A673 (cell line): Measurements from ENCODE around the gene PAQR7. TPM values are rescaled to one million over a fixed set of nuclear protein-coding genes. Genes with fewer than 3 reads are reported as not detected.

Experiments used
- BruUV-seq: library from RNA; stranded (reverse); fragments of 400-500 nt; replicated peaks from 2 replicates; lab custom pipeline; 2021; lab: Mats Ljungman, UMichigan
- CTCF ChIA-PET: fragments of 300-600 bp; sonication (Branson Sonifier 250); formaldehyde crosslinking; loops from one replicate; lab custom pipeline; 2022; ENCODE audit warnings: antibody characterized with exemption; lab: Charles Lee
- POLR2A ChIA-PET: fragments of 300-600 bp; sonication (Branson Sonifier 250); formaldehyde crosslinking; loops from one replicate; lab custom pipeline; 2022; ENCODE audit warnings: antibody characterized with exemption; ENCODE audit not compliant: low non-redundant PET; lab: Charles Lee
- DNase-seq: peaks from one replicate; pipeline ENCODE4 v3.0.0-alpha.2; 2015; ENCODE audit warnings: low spot score
- H3K27ac ChIP-seq: fragments of 200-600 bp; sonication (generic); 2 replicates; pipeline ENCODE4 v1.5.1; 2016; ENCODE audit warnings: mixed run types, low read depth, mild to moderate bottlenecking, mixed read lengths, antibody characterized with exemption, low read length; ENCODE audit not compliant: poor library complexity, severe bottlenecking
- H3K27me3 ChIP-seq: fragments of 200-600 bp; sonication (generic); replicated peaks from 2 replicates; pipeline ENCODE4 v1.6.1; 2017; ENCODE audit warnings: mixed run types, low read depth, mild to moderate bottlenecking, mixed read lengths, antibody characterized with exemption, low read length; ENCODE audit not compliant: insufficient read depth, poor library complexity
- H3K36me3 ChIP-seq: fragments of 200-600 bp; sonication (generic); 2 replicates; pipeline ENCODE4 v1.6.1; 2016; ENCODE audit warnings: mixed run types, mild to moderate bottlenecking, mixed read lengths, antibody characterized with exemption, low read length; ENCODE audit not compliant: insufficient read depth, poor library complexity, severe bottlenecking
- H3K4me1 ChIP-seq: fragments of 200-600 bp; sonication (generic); 2 replicates; pipeline ENCODE4 v1.6.1; 2017; ENCODE audit warnings: mixed run types, mild to moderate bottlenecking, mixed read lengths, antibody characterized with exemption, low read length; ENCODE audit not compliant: insufficient read depth, poor library complexity, severe bottlenecking
- H3K4me3 ChIP-seq: fragments of 200-600 bp; sonication (generic); 2 replicates; pipeline ENCODE4 v1.5.1; 2016; ENCODE audit warnings: low read depth, mixed run types, mild to moderate bottlenecking, mixed read lengths, low read length; ENCODE audit not compliant: poor library complexity, severe bottlenecking
- H3K9me3 ChIP-seq: fragments of 200-600 bp; sonication (generic); 2 replicates; pipeline ENCODE4 v1.6.1; 2016; ENCODE audit warnings: mixed run types, low read depth, mild to moderate bottlenecking, mixed read lengths, antibody characterized with exemption, low read length; ENCODE audit not compliant: poor library complexity, severe bottlenecking
- CTCF ChIP-seq: fragments of 300-800, 200-600 bp; sonication (generic); conservative IDR thresholded peaks from 2 replicates; pipeline ENCODE4 v1.5.1; 2017; ENCODE audit warnings: low read depth, mild to moderate bottlenecking, antibody characterized with exemption, low read length, moderate library complexity, mixed read lengths
- EZH2 ChIP-seq: fragments of 200-600 bp; sonication (generic); IDR thresholded peaks from 2 replicates; pipeline ENCODE4 v1.6.1; 2017; ENCODE audit warnings: borderline replicate concordance, low read depth, mild to moderate bottlenecking, mixed read lengths, antibody characterized with exemption, low read length; ENCODE audit not compliant: poor library complexity, severe bottlenecking
- intact Hi-C: fragments of 100-400 bp; cut with micrococcal nuclease; formaldehyde crosslinking; loops from one replicate; pipeline ENCODE4 v1.10.0; 2022; ENCODE audit not compliant: unreplicated experiment
- total RNA-seq: library from RNA; stranded (reverse); gene quantifications from 2 replicates; pipeline ENCODE4 v1.2.3, GENCODE V29; 2021

Gene PAQR7
- total RNA-seq, 1 experiment from 2014 or later: 2.9 TPM

GRCh38 chr1:25875856-25876692, 566 bp upstream of the PAQR7 start:
- no peak overlapping the region for H3K27ac ChIP-seq
- no peaks in the 10 kb centered on the region for H3K9me3 ChIP-seq
- H3K4me3 ChIP-seq: peak overlapping the region; percentile 54
- no peaks in the 10 kb centered on the region for H3K27me3 ChIP-seq
- ChIA-PET CTCF (no interaction called here), POLR2A (no interaction called here)
- intact Hi-C loops: no loop called here
- H3K36me3 ChIP-seq: no peaks in the 10 kb centered on the region
- DNase-seq: no peak
- no peak for TF ChIP-seq EZH2
- no peak for TF ChIP-seq CTCF
- no TSS peak for BruUV-seq
- H3K4me1 ChIP-seq: peaks cover 7% of the 10 kb centered on the region

- H3K36me3 ChIP-seq: no peaks in the 10 kb centered on the region
- TF ChIP-seq CTCF (no peak), EZH2 (no peak)
- no peaks in the 10 kb centered on the region for H3K27me3 ChIP-seq
- H3K27ac ChIP-seq: no peak overlapping the region
- POLR2A ChIA-PET: interaction anchor here (0.6 kb wide), 1 partner anchor 55 kb away, joined by 3 read pairs; the partner anchor contains the start of gene MTFR1L
- no TSS peak for BruUV-seq
- intact Hi-C loops: no loop called here
- CTCF ChIA-PET: no interaction called here
- no peaks in the 10 kb centered on the region for H3K9me3 ChIP-seq
- H3K4me3 ChIP-seq: peak overlapping the region; percentile 54
- no peak for DNase-seq
- peaks cover 7% of the 10 kb centered on the region for H3K4me1 ChIP-seq
These were observed 814 bp downstream of the PAQR7 start for GRCh38 chr1:25874635-25875153.

GRCh38 chr1:25874209-25874608, 1.3 kb downstream of the PAQR7 start:
- DNase-seq: no peak
- ChIA-PET POLR2A (no interaction called here), CTCF (no interaction called here)
- Histone ChIP-seq H3K4me1 (peaks cover 7% of the 10 kb centered on the region), H3K4me3 (no peak overlapping the region), H3K9me3 (no peaks in the 10 kb centered on the region), H3K36me3 (no peaks in the 10 kb centered on the region), H3K27ac (no peak overlapping the region), H3K27me3 (no peaks in the 10 kb centered on the region)
- intact Hi-C loops: no loop called here
- BruUV-seq: no TSS peak
- TF ChIP-seq EZH2 (no peak), CTCF (no peak)
